IPS-20b (cell line): Measurements from ENCODE around the gene CDKN2B-AS1.
"Not testable (repeated sequence)": the region's sequence is repeated elsewhere in the genome, so short reads cannot be mapped to it uniquely, and the experiment has no call there.

Source experiments
- H3K27ac ChIP-seq: one replicate; pipeline ENCODE4 v1.5.1; 2013; ENCODE audit warnings: low read length
- H3K27me3 ChIP-seq: 2 replicates; pipeline ENCODE4 v1.6.1; 2013; ENCODE audit warnings: mild to moderate bottlenecking, low read length, inconsistent platforms; ENCODE audit not compliant: insufficient read depth
- H3K36me3 ChIP-seq: 2 replicates; pipeline ENCODE4 v1.6.1; 2013; ENCODE audit warnings: low read depth, mild to moderate bottlenecking, inconsistent platforms, low read length, moderate library complexity; ENCODE audit not compliant: insufficient read depth
- H3K4me1 ChIP-seq: 2 replicates; pipeline ENCODE4 v1.6.1; 2013; ENCODE audit warnings: mild to moderate bottlenecking, control low read depth, inconsistent platforms, low read length, moderate library complexity; ENCODE audit not compliant: insufficient read depth
- H3K4me3 ChIP-seq: 2 replicates; pipeline ENCODE4 v1.5.1; 2013; ENCODE audit warnings: mild to moderate bottlenecking, low read length, inconsistent platforms
- H3K9ac ChIP-seq: 2 replicates; pipeline ENCODE4 v1.6.1; 2013; ENCODE audit warnings: low read depth, mild to moderate bottlenecking, inconsistent platforms, low read length, moderate library complexity
- H3K9me3 ChIP-seq: 2 replicates; pipeline ENCODE4 v1.6.1; 2013; ENCODE audit warnings: mild to moderate bottlenecking, low read depth, low read length, inconsistent platforms; ENCODE audit not compliant: insufficient read depth

CDKN2B-AS1 gene

DNA sequence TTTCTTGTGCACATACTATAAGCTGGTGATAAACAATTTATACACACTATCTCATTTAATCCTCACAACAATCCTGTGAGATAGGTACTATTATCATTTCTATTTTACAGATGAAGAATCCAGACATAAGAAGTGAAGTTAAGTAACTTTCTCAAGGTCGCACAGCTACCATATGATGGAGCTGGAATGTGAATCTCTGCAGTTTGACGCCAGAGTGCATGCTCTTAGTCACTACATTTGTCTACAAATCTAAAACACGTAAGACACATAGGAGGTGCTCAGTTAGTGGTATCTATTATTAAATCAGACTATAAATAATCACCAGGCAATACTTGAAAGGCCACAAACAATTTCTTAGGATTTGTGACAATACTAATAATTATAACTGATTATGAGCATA, 59.5 kb downstream of the CDKN2B-AS1 start:
- Histone ChIP-seq H3K4me3 (no peak overlapping the region), H3K9ac (no peak overlapping the region), H3K4me1 (no peaks in the 10 kb centered on the region; the same call in 1 of the 2 replicates), H3K27me3 (no peaks in the 10 kb centered on the region), H3K36me3 (no peaks in the 10 kb centered on the region), H3K27ac (no peak overlapping the region), H3K9me3 (no peaks in the 10 kb centered on the region)

DNA sequence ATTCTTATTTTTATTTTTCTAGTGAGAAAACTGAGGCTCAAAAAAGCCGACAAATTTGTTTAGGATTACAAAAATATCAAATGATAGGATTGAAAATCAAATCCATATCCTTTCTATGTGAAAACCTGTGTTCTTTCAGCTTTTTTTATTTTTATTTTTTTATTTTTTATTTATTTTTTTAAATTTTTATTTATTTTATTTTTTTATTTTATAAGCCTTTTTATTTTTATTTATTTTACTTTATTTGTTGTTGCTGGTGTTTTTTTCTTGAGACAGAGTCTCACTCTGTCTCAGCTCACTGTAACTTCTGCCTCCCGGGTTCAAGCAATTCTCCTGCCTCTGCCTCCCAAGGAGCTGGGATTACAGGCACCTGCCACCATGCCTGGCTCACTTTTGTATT, 59.9 kb downstream of the CDKN2B-AS1 start:
- no peak overlapping the region for H3K4me3 ChIP-seq
- no peaks in the 10 kb centered on the region for H3K36me3 ChIP-seq
- no peak overlapping the region for H3K9ac ChIP-seq
- H3K27ac ChIP-seq: no peak overlapping the region
- no peaks in the 10 kb centered on the region; the same call in 1 of the 2 replicates for H3K4me1 ChIP-seq
- H3K9me3 ChIP-seq: no peaks in the 10 kb centered on the region
- H3K27me3 ChIP-seq: no peaks in the 10 kb centered on the region

DNA sequence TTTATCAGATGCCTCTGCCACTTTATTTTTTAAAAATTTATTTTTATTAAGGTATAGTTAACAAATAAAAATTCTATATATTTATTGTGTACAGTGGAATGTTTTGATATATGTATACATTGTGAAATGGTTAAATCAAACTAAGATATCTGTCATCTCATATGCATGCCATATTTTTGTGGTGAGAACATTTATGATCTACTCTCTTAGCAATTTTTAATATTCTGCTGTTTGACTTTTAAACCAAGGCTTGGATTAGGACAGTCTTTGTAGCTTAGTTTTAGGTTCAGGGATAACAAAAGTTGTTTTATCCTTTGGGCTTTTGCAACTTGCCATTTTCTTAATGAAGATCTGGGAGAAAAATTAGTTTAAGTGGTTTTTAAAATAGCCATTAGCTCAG, 60.5 kb downstream of the CDKN2B-AS1 start:
- Histone ChIP-seq H3K4me3 (no peak overlapping the region), H3K9me3 (no peaks in the 10 kb centered on the region), H3K9ac (no peak overlapping the region), H3K27me3 (no peaks in the 10 kb centered on the region), H3K4me1 (no peaks in the 10 kb centered on the region; the same call in 1 of the 2 replicates), H3K27ac (no peak overlapping the region), H3K36me3 (no peaks in the 10 kb centered on the region)

DNA sequence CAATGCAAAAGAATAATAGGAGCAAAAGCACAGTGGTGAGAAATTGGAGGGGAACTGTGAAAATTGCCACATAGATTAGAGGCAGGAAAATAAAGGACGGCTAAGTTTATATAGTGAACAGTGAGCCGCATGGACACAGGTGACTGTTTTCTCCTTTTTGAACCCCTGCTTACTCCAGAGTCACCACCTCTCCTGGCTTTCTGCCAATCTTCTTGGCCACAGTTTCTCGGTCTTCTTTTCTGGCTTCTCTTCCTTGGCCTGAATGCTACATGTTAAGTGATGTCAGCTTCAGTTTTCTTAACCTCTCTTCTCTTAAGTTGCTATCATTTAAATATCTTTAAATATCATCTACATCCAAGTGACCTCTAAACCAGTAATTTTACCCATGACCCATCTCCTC, 61.8 kb downstream of the CDKN2B-AS1 start:
- no peaks in the 10 kb centered on the region for H3K9me3 ChIP-seq

DNA sequence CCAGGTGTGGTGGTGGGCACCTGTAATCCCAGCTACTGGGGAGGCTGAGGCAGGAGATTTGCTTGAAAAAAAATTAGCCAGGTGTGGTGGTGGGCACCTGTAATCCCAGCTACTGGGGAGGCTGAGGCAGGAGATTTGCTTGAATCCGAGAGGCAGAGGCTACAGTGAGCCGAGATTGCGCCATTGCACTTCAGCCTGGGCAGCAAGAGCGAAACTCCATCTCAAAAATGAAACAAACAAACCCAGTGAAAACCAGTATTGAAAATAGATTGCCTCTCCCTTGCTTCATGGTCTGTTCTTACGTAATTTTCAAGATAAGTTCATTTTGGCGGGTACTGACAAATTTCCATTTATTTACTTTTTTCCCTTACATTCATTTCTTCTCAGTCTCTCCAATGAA, 63.4 kb downstream of the CDKN2B-AS1 start:
- H3K4me1 ChIP-seq, H3K36me3 ChIP-seq, H3K27ac ChIP-seq, H3K27me3 ChIP-seq, H3K9ac ChIP-seq, H3K4me3 ChIP-seq, H3K9me3 ChIP-seq: not testable (repeated sequence)

More for the DNA sequence above, 61.8 kb downstream of the CDKN2B-AS1 start:
- no peak overlapping the region for H3K9ac ChIP-seq
- H3K4me1 ChIP-seq: no peaks in the 10 kb centered on the region; the same call in 1 of the 2 replicates
- no peak overlapping the region for H3K27ac ChIP-seq
- no peaks in the 10 kb centered on the region for H3K27me3 ChIP-seq
- H3K36me3 ChIP-seq: no peaks in the 10 kb centered on the region
- H3K4me3 ChIP-seq: no peak overlapping the region

DNA sequence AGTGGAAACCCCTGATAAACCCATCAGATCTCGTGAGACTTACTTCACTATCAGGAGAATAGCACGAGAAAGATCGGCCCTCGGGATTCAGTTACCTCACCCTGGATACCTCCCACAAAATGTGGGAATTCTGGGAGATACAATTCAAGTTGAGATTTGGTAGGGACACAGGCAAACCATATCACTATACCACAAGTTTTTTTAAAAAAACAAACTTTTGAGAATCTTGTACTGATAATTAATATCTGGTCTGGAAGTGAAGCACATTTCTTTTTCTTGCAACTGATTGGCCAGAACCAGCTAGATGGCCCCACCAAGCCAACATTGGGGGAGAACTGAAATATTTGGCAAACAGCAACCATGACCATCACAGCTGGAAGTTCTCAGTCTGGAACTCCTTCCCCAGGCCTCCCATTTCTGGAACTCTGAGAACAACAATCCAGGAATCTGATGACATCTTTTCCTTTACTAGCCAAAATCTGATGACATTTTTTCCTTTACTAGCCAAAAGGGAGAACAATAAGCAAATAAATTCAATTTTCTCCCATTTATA, 66.3 kb downstream of the CDKN2B-AS1 start:
- Histone ChIP-seq H3K27me3 (no peaks in the 10 kb centered on the region), H3K27ac (no peak overlapping the region), H3K4me1 (no peaks in the 10 kb centered on the region), H3K4me3 (no peak overlapping the region), H3K9ac (no peak overlapping the region), H3K9me3 (no peaks in the 10 kb centered on the region), H3K36me3 (no peaks in the 10 kb centered on the region)

DNA sequence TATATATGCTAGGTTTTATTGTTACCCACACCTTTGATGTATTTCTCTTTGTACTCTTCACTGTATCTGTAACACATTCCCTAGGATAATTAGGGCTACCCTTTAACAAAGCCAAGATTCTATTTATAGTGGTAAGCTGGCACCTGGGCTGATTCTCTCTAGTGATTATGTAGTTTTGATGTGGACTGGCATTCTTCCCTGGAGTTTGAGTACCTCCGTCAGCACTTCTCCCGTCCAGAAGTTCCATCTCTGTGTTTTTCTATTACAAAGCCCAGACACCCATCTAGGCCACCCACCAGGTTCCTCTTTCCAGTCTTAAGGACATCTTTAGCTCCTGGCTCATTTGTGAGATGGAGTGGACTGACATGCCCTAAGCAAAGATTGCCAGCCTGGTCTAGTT, 70.4 kb downstream of the CDKN2B-AS1 start:
- Histone ChIP-seq H3K9ac (no peak overlapping the region), H3K27ac (no peak overlapping the region), H3K4me3 (no peak overlapping the region), H3K4me1 (no peaks in the 10 kb centered on the region), H3K9me3 (no peaks in the 10 kb centered on the region), H3K27me3 (no peaks in the 10 kb centered on the region), H3K36me3 (no peaks in the 10 kb centered on the region)

DNA sequence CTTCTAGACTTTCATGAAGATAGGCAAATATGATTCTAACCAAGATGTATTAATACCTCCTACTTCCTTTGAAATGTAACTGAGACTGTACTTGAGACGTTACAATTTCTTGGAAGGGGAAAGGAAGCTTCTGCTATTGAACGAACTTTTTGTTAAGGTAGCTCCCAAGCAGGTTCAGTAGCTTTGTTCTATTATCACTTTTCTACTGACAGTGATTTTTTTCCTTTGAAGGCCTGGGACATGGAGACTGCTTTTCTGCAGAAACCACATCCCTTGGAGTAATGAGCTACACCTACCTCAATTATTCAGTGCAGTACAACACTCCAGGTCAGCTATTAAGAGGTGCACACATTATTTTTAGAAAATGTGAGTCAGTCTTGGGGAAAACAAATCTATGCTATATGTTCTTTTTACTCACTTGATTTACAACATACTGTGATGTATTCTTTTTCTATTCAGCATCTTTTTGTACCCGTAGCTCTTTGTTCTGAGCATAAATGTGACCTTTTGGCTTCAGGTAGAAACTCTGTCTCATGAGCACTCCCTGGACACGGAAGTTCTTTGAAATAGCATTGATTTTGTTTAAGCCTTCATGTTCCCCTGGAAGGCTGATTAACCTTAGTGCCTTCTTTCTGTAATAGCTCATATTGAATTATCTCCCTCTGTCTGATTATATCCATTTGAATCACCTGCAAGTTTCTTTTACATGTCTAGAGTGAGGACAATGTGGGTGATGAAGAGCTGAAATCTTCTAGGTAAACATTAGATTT, 71.0 kb downstream of the CDKN2B-AS1 start:
- Histone ChIP-seq H3K9ac (no peak overlapping the region), H3K27me3 (no peaks in the 10 kb centered on the region), H3K4me1 (no peaks in the 10 kb centered on the region), H3K9me3 (no peaks in the 10 kb centered on the region), H3K27ac (no peak overlapping the region), H3K36me3 (no peaks in the 10 kb centered on the region), H3K4me3 (no peak overlapping the region)

DNA sequence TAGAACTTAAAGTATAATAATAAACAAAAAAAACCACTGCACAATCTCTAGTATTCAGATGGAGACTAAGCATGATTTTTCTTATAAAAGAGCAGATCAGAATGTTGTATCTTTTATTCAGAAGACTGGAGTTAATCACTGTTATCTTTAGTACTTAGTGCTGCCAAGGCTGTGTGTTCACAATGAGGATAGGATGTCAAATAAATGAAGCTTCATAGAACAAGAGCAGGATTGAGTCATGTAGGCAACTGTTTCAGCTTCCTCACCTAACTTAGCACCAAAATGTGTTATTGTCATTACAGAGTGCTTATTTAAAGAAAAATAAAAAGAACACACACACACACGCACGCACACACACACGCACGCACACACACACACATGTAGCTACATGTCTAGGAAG, 72.6 kb downstream of the CDKN2B-AS1 start:
- no peak overlapping the region for H3K4me3 ChIP-seq
- no peak overlapping the region for H3K9ac ChIP-seq
- no peaks in the 10 kb centered on the region for H3K9me3 ChIP-seq
- H3K27ac ChIP-seq: no peak overlapping the region
- no peaks in the 10 kb centered on the region for H3K27me3 ChIP-seq
- no peaks in the 10 kb centered on the region for H3K4me1 ChIP-seq
- H3K36me3 ChIP-seq: no peaks in the 10 kb centered on the region

DNA sequence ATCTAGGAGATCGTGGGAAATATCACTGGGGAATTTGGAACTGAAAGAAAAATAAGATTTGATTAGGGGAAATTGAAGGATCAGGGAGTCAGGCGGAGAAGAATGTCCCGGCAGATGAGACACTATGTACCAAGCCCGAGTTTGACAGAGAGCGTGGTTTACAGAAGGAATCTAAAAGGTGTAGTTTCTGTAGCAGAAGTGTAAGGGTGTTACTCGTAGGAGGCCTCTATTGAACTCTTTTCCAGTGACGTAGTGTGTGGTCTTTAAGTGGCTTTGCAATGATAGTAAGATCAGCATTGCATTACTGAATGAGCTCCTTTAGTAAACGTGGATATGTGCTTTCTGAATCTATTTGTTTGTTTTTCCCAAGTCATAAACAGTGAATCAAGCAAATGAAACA, 73.8 kb downstream of the CDKN2B-AS1 start:
- H3K4me3 ChIP-seq: no peak overlapping the region
- H3K9ac ChIP-seq: no peak overlapping the region
- no peaks in the 10 kb centered on the region for H3K4me1 ChIP-seq
- no peaks in the 10 kb centered on the region for H3K9me3 ChIP-seq
- H3K36me3 ChIP-seq: no peaks in the 10 kb centered on the region
- H3K27ac ChIP-seq: no peak overlapping the region
- no peaks in the 10 kb centered on the region for H3K27me3 ChIP-seq

DNA sequence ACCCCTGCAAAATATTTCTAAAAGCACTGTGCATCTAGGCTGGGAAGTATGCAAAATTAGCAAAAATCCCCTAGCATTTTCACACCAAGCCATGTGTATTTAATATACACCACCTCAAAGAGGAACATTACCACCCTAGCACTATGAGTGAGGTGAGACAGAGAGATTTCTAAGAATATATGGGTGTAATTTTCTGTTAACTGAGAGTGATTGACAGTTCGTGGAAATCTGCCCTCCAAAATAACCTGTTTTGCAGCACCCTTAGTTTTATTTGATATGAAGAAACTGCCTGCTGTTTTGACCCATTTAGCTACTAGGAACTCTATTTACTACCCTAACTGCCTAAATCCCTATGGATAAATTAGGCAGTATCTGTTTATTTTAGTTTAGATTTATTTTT, 78.8 kb downstream of the CDKN2B-AS1 start:
- Histone ChIP-seq H3K27me3 (no peaks in the 10 kb centered on the region), H3K4me3 (no peak overlapping the region), H3K27ac (no peak overlapping the region), H3K4me1 (peaks cover 2% of the 10 kb centered on the region; the same call in 1 of the 2 replicates), H3K9ac (no peak overlapping the region), H3K9me3 (no peaks in the 10 kb centered on the region), H3K36me3 (no peaks in the 10 kb centered on the region)

DNA sequence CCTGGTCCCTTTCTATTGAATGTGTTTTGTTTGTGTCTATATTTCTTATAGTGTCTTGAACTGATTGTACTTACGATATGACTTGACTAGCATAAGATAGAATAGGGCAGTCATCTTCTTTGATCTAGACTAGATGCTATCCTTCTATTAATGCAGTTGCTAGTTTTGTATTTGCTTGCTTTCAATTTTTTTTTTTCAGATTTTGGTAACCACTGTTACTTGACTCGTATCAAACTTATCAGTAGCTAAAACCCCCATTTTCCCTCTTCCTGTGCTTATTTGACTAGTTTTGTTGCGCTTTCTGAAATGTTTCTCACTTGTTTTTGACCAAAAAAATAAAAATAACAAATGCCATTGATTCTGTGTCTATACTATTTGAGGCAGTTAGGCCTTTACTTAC, 83.5 kb downstream of the CDKN2B-AS1 start:
- H3K4me1 ChIP-seq: peaks cover 7% of the 10 kb centered on the region; the same call in 1 of the 2 replicates

More for the DNA sequence above, 83.5 kb downstream of the CDKN2B-AS1 start:
- Histone ChIP-seq H3K9me3 (no peaks in the 10 kb centered on the region), H3K27ac (no peak overlapping the region), H3K36me3 (no peaks in the 10 kb centered on the region), H3K27me3 (no peaks in the 10 kb centered on the region), H3K9ac (no peak overlapping the region), H3K4me3 (no peak overlapping the region)
